Neural progenitor cell (in vitro differentiated cells): ENCODE data around the gene RASSF5. TPM values are rescaled to one million over a fixed set of nuclear protein-coding genes. Genes with fewer than 3 reads are reported as not detected.

Source experiments
- DNase-seq: peaks from one replicate; pipeline ENCODE4 v3.0.0-alpha.2; 2016; ENCODE audit warnings: low spot score
- H2AFZ ChIP-seq: fragments of 200-600 bp; sonication (generic); replicated peaks from 2 replicates; pipeline ENCODE4 v1.6.1; 2016; ENCODE audit warnings: antibody characterized with exemption
- H3F3A ChIP-seq: fragments of 200-600 bp; sonication (generic); 2 replicates; pipeline ENCODE4 v1.6.1; 2016; ENCODE audit warnings: antibody characterized with exemption, low read depth
- H3K27ac ChIP-seq: fragments of 200-600 bp; sonication (generic); 2 replicates; pipeline ENCODE4 v1.5.1; 2016; ENCODE audit warnings: mild to moderate bottlenecking
- H3K27me3 ChIP-seq: fragments of 200-600 bp; sonication (generic); 2 replicates; pipeline ENCODE4 v1.6.1; 2016; ENCODE audit warnings: mild to moderate bottlenecking, moderate library complexity
- H3K36me3 ChIP-seq: fragments of 200-600 bp; sonication (generic); 2 replicates; pipeline ENCODE4 v1.5.1; 2016
- H3K4me1 ChIP-seq: fragments of 200-600 bp; sonication (generic); 2 replicates; pipeline ENCODE4 v1.6.1; 2016; ENCODE audit warnings: mixed run types
- H3K4me2 ChIP-seq: fragments of 200-600 bp; sonication (generic); 2 replicates; pipeline ENCODE4 v1.6.1; 2016
- H3K4me3 ChIP-seq: fragments of 200-600 bp; sonication (generic); 2 replicates; pipeline ENCODE4 v1.5.1; 2016
- H3K79me2 ChIP-seq: fragments of 200-600 bp; sonication (generic); 2 replicates; pipeline ENCODE4 v1.6.1; 2016; ENCODE audit warnings: low read depth
- H3K9ac ChIP-seq: fragments of 200-600 bp; sonication (generic); 2 replicates; pipeline ENCODE4 v1.6.1; 2016
- H3K9me3 ChIP-seq: fragments of 200-600 bp; sonication (generic); 2 replicates; pipeline ENCODE4 v1.5.1; 2016; ENCODE audit warnings: low read depth
- H4K20me1 ChIP-seq: fragments of 200-600 bp; sonication (generic); 2 replicates; pipeline ENCODE4 v1.6.1; 2016; ENCODE audit warnings: low read depth
- H3K27ac Mint-ChIP-seq: 3 replicates; pipeline ENCODE4 v1.8.0; 2021; ENCODE audit warnings: mixed read lengths
- H3K27me3 Mint-ChIP-seq: 2 replicates; pipeline ENCODE4 v1.8.0; 2022; ENCODE audit warnings: low read depth, mild to moderate bottlenecking, inconsistent platforms, moderate library complexity, mixed read lengths; ENCODE audit not compliant: insufficient read depth
- H3K36me3 Mint-ChIP-seq: 3 replicates; pipeline ENCODE4 v1.8.0; 2021; ENCODE audit warnings: mixed read lengths
- H3K4me1 Mint-ChIP-seq: 3 replicates; pipeline ENCODE4 v1.8.0; 2021; ENCODE audit warnings: mixed read lengths
- H3K4me3 Mint-ChIP-seq: 3 replicates; pipeline ENCODE4 v1.8.0; 2021; ENCODE audit warnings: mild to moderate bottlenecking, moderate library complexity, mixed read lengths
- H3K9me3 Mint-ChIP-seq: 3 replicates; pipeline ENCODE4 v1.8.0; 2020; ENCODE audit warnings: mixed read lengths
- EZH2 ChIP-seq: fragments of 200-600 bp; sonication (generic); IDR thresholded peaks from 2 replicates; pipeline ENCODE4 v1.6.1; 2017; ENCODE audit warnings: antibody characterized with exemption, mild to moderate bottlenecking, moderate library complexity
- EZH2phosphoT487 ChIP-seq: fragments of 200-600 bp; sonication (generic); IDR thresholded peaks from 2 replicates; pipeline ENCODE4 v1.6.1; 2017; ENCODE audit warnings: antibody characterized with exemption
- total RNA-seq: library from RNA; depleted of rRNA; stranded (reverse); fragments of >200 nt; gene quantifications from 2 replicates; pipeline ENCODE4 v1.2.3, GENCODE V29; 2015; ENCODE audit warnings: low replicate concordance
- TF ChIP-seq, protein P1 (sequence below): fragments of 200-600 bp; sonication (generic); IDR thresholded peaks from 2 replicates; pipeline ENCODE4 v1.5.1; 2017; ENCODE audit warnings: antibody characterized with exemption, mild to moderate bottlenecking

Gene RASSF5
- total RNA-seq, 1 donor from 2014 or later = 0.43 TPM

DNA sequence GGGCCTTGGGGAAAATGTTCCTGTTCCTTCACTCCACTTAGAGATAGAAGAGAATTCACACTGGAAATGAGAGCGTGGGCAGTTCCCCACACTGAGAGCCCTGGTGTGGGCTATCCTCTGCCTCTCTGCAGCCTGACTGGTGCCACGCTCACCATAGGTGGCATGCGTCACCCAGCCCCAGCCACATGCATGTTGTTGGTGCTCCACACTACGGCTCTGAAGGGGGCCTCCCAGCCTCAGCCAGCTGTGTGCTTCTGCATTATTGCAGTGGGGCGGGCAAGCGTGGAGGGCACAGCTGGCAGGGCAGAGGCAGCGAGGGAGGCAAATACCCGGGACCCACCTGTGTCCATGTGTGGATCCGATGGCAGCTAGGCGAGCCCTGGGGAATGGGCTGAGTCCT, 14.7 kb upstream of the RASSF5 start:
- no peaks in the 10 kb centered on the region for H3K36me3 ChIP-seq
- TF ChIP-seq EZH2phosphoT487 (no peak), EZH2 (no peak)
- TF ChIP-seq, protein P1, sequence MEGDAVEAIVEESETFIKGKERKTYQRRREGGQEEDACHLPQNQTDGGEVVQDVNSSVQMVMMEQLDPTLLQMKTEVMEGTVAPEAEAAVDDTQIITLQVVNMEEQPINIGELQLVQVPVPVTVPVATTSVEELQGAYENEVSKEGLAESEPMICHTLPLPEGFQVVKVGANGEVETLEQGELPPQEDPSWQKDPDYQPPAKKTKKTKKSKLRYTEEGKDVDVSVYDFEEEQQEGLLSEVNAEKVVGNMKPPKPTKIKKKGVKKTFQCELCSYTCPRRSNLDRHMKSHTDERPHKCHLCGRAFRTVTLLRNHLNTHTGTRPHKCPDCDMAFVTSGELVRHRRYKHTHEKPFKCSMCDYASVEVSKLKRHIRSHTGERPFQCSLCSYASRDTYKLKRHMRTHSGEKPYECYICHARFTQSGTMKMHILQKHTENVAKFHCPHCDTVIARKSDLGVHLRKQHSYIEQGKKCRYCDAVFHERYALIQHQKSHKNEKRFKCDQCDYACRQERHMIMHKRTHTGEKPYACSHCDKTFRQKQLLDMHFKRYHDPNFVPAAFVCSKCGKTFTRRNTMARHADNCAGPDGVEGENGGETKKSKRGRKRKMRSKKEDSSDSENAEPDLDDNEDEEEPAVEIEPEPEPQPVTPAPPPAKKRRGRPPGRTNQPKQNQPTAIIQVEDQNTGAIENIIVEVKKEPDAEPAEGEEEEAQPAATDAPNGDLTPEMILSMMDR = no peak
- no peak overlapping the region for H3K4me3 ChIP-seq
- DNase-seq = no peak
- H3F3A ChIP-seq = peaks cover 4% of the 10 kb centered on the region
- no peaks in the 10 kb centered on the region for H3K4me1 ChIP-seq
- H3K4me2 ChIP-seq = no peak overlapping the region
- no peaks in the 10 kb centered on the region for H3K9me3 Mint-ChIP-seq
- peaks cover 1% of the 10 kb centered on the region for H3K36me3 Mint-ChIP-seq
- H3K79me2 ChIP-seq = no peaks in the 10 kb centered on the region
- H3K27me3 Mint-ChIP-seq = peaks cover 3% of the 10 kb centered on the region
- H3K4me1 Mint-ChIP-seq = peaks cover 7% of the 10 kb centered on the region
- H3K27me3 ChIP-seq = no peaks in the 10 kb centered on the region
- no peak overlapping the region for H2AFZ ChIP-seq
- H4K20me1 ChIP-seq = no peaks in the 10 kb centered on the region
- H3K9ac ChIP-seq = no peak overlapping the region
- H3K27ac Mint-ChIP-seq = no peak overlapping the region
- no peaks in the 10 kb centered on the region for H3K9me3 ChIP-seq
- no peak overlapping the region for H3K27ac ChIP-seq
- H3K4me3 Mint-ChIP-seq = no peak overlapping the region

DNA sequence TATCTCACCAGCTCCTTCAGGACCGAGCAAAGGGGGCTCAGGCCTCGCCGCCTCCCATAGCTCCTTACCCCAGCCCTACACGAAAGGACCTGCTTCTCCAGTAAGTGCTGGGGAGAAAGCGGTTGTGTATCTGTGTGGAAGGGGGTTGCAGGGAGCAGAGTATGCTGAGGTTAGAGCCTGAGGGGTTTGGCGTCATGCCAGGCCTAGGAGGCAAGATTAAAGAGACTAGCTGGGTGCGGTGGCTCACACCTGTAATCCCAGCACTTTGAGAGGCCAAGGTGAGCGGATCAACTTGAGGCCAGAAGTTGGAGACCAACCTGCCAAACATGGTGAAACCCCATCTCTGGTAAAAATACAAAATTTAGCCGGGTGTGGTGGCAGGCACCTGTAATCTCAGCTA, 14.1 kb upstream of the RASSF5 start:
- Histone ChIP-seq H3F3A (peaks cover 4% of the 10 kb centered on the region), H3K4me2 (no peak overlapping the region), H4K20me1 (no peaks in the 10 kb centered on the region), H2AFZ (no peak overlapping the region), H3K9ac (no peak overlapping the region), H3K27me3 (no peaks in the 10 kb centered on the region), H3K4me3 (no peak overlapping the region), H3K27ac (no peak overlapping the region), H3K79me2 (no peaks in the 10 kb centered on the region), H3K4me1 (no peaks in the 10 kb centered on the region), H3K36me3 (no peaks in the 10 kb centered on the region), H3K9me3 (no peaks in the 10 kb centered on the region)
- no peak for DNase-seq
- Mint-ChIP-seq H3K27ac (no peak overlapping the region), H3K4me1 (peaks cover 7% of the 10 kb centered on the region), H3K36me3 (peaks cover 1% of the 10 kb centered on the region), H3K4me3 (no peak overlapping the region), H3K27me3 (peaks cover 3% of the 10 kb centered on the region), H3K9me3 (no peaks in the 10 kb centered on the region)
- TF ChIP-seq, protein P1 = no peak
- TF ChIP-seq EZH2phosphoT487 = no peak
- TF ChIP-seq EZH2 = no peak

DNA sequence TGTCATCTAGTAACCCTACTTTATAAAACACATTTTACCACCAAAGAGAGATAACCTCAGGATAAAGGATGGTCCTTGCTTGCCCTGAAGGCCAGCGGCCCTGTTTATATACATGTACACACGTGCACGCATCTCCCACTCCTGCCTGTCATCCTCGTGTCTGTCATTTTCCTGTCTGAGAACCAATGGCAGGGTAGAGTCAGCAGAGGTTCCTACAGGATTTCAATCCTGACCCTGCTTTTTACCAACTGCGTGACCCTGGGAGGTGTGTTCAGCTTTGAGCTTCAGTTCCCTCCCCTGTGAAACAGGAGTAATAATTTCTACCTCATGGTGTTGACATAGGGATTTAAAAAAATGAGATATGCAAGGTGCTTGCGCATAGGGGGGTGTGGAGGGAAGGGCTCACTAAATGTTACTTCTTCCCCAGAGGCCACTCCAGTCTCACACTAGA, 12.3 kb upstream of the RASSF5 start:
- no peaks in the 10 kb centered on the region for H3K79me2 ChIP-seq
- Mint-ChIP-seq H3K27ac (no peak overlapping the region), H3K4me3 (no peak overlapping the region), H3K9me3 (no peaks in the 10 kb centered on the region), H3K4me1 (peaks cover 7% of the 10 kb centered on the region), H3K36me3 (peaks cover 1% of the 10 kb centered on the region), H3K27me3 (peaks cover 5% of the 10 kb centered on the region)
- H3F3A ChIP-seq = no peaks in the 10 kb centered on the region
- no peaks in the 10 kb centered on the region for H3K9me3 ChIP-seq
- H3K4me2 ChIP-seq = no peak overlapping the region
- no peak for TF ChIP-seq EZH2
- TF ChIP-seq, protein P1 = no peak
- TF ChIP-seq EZH2phosphoT487 = no peak
- no peaks in the 10 kb centered on the region for H3K27me3 ChIP-seq
- H2AFZ ChIP-seq = no peak overlapping the region
- no peak overlapping the region for H3K27ac ChIP-seq
- no peaks in the 10 kb centered on the region for H3K36me3 ChIP-seq
- H3K9ac ChIP-seq = no peak overlapping the region
- H3K4me3 ChIP-seq = no peak overlapping the region
- DNase-seq = no peak
- H4K20me1 ChIP-seq = no peaks in the 10 kb centered on the region
- no peaks in the 10 kb centered on the region for H3K4me1 ChIP-seq
